ENCODE results near the gene PRSS3. TPM values are rescaled to one million over a fixed set of nuclear protein-coding genes. Genes with fewer than 3 reads are reported as not detected.

Gene PRSS3
- total RNA-seq: 1.1 and 2.1 TPM in 2 replicates

GRCh38 chr9:33795281-33795680 is at the start of gene PRSS3:
PRSS3 (plus strand) TSS chr9:33795561; CDS start chr9:33795574, 13 bp downstream.

GRCh38 chr9:33816327-33817252 is 21.2 kb downstream of the PRSS3 start, which contains the start of gene UBE2R2:
UBE2R2 (plus strand) TSS chr9:33817160; CDS start chr9:33817758, 598 bp downstream.

Other genes with a start within 250 kb of the PRSS3 start
- 21.3 and 21.5 TPM in 2 replicates for gene UBE2R2, start 21.6 kb downstream of the PRSS3 start, total RNA-seq

Measured in dermis lymphatic vessel endothelial cell (primary cell).